GM18511 (cell line): ENCODE data around the gene SLC19A1.

Source experiments
- ATAC-seq: cut with Tn5 transposase; IDR thresholded peaks from one replicate; pipeline ENCODE4 v1.9.1; 2021; ENCODE audit warnings: mild to moderate bottlenecking, moderate library complexity; ENCODE audit not compliant: unreplicated experiment

SLC19A1 gene

GRCh38 chr21:45472445-45473365, 69.5 kb downstream of the SLC19A1 start:
- ATAC-seq: no peak

DNA sequence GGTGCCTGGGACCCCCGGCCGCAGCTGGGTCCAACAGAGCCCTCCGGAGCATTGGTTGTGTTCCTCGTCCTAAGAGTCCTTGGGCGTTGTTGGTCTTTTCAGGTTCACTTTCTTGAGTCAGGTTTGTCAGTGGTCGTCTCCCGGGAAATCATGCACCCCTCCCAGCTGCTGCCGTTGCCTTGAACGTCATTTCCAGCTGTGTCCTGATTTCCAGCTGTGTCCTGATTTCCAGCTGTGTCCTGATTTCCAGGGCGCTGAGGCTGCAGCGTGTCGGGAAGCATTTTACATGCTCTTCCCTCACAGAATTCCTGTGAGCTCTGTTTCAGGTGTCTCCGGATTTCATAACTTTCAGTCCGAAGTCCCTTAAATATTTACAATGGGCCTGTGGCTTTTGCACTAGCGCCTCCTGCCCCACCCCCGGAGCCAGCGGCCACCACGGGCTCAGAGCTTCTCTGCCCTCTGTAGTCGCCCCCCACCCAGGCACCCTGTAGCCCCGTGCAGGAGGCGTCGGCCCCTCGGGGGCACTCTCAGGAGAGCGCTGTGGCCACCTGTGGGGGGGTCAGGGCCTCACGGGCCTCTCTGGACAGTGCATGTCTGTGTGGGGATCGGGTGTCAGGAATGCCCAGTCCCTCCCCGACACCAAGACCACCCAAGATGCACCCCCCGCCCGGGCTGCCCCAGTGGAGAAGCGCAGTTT, 70.6 kb downstream of the SLC19A1 start:
- no peak for ATAC-seq

DNA sequence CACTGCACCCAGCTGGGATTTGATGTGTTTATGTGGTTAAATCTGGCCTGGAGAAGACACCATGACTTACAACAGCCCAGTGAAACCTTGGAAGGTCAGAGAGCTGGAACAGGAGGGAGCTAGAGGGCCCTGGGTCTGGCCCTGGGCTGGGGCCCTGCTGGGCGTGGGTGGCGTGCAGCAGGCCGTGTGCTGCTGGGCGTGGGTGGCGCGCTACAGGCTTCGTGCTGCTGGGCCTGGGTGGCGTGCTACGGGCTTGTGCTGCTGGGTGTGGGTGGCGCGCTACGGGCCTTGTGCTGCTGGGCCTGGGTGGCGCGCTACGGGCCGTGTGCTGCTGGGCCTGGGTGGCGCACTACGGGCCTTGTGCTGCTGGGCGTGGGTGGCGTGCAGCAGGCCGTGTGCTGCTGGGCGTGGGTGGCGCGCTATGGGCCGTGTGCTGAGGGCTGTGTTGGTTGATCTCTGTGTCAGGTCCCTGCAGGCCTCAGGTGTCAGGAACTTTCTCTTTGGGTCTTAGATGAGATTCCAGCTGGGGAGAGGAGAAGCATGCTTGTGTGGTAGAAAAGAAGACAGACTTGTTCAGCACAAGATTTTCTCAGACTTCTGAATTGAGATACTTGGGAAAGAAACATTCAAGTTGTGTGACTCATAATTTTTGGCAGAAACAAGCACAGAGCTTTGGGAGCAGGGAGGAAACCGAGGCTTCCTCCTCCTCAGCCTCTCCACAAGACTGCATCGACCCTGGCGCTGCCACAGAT, 71.3 kb downstream of the SLC19A1 start:
- ATAC-seq: no peak

DNA sequence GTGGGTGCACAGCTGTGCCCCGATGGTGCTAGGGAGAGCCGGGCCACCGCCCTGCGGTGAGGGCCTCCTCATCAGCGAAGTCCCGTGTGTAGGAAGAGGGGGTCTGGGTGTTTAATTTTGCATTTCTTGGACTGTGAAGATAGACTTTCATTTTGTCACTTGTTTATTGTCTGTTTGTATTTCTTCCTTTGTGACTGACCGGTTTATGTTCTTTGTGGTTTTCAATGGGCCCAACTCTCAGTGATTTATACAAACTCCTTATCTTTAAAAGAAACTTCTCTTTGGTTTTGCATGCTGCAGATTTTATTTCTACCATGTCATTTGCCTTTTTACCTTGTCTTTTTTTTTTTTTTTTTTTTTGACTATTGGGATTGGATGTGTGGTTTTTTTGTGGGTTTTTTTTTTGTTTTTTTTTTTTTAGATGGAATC, 72.1 kb downstream of the SLC19A1 start:
- no peak for ATAC-seq

DNA sequence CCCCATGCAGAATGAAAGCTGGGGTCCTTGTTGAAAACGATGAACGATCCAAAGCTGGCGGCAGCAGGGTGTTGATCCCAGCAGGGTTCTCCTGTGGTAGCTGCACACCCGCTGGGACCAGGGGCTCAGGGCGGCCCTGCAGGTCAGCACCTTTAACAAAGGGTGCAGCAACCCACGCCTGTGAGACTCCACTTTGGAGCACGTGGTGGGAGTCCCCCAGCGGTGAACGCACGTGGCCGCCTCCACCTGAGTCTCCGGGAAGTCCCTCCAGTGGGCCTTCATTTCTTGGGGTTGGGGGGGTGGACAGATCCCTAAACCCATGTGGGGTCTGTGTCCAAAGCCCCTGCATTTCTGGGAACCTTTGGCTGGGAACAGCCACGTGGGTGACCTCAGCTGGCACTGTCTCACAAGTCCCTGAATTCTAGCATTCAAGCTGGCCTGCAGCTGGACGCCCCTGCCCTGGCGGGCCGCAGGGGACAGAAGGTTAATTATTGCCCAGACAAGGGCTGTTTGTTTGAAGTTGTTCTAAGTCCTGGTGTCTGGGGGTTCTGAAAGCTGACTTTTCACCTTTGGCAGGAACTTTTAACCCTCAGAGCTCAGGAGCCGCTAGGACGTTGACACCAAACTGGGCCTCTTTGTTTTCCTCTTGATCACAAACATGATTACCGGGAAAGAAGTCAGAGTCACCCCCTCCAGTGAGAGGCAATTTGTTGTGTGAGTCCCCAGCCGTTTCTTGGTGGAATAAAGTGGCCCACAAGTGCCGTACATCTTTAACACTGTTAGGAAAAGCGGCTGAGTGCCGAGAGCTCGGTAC, 72.8 kb downstream of the SLC19A1 start:
- no peak for ATAC-seq

GRCh38 chr21:45468971-45469272, 73.3 kb downstream of the SLC19A1 start:
- ATAC-seq: no peak

DNA sequence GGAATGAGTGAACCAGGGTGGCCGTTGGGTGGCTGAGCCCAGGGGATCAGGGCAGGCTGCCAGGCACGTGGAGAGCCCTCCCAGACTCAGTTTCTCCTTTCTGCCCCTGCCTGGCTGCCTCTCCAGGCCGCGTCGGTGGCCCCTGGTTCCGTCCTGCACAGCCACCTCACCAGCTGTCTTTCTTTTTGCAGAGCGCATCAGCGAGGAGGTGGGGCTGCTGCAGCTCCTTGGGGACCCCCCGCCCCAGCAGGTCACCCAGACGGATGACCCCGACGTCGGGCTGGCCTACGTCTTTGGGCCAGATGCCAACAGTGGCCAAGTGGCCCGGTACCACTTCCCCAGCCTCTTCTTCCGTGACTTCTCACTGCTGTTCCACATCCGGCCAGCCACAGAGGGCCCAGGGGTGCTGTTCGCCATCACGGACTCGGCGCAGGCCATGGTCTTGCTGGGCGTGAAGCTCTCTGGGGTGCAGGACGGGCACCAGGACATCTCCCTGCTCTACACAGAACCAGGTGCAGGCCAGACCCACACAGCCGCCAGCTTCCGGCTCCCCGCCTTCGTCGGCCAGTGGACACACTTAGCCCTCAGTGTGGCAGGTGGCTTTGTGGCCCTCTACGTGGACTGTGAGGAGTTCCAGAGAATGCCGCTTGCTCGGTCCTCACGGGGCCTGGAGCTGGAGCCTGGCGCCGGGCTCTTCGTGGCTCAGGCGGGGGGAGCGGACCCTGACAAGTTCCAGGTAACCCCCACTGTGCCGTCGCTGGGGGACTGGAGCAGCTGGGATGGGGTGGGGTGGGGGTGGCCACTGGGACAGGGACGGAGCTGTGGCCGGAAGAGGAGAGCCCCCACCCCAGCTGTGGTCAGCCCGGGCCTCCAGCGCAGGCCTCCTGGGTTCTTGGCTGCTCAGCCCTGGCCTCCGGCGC, 73.9 kb downstream of the SLC19A1 start:
- no peak for ATAC-seq

DNA sequence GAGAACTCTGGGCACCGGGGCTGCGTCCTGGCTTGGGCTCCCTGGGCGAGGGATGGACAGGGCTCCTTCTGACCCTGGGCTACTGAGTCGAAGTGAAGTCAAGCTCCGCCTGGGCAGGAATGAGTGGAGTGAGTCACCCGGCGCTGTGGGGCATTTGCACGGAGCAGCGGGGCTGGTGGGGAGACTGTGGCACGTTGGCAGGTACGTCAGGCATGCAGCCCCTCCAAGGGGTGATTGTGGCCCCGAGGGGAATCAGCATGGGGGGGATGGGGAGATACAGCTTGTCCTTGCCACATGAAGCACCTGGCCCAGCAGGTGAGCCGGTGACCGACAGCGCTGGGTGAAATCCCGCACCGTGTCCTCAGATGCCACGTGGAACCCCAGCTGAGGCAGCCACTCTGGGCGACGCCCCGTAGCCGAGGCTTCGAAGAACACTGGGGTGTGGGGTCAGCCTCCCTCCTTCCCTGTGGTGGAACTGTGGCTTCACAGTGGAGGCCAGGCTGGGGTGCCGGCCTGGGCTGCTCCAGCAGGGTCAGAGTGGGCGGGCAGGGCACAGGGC, 74.9 kb downstream of the SLC19A1 start:
- no peak for ATAC-seq

GRCh38 chr21:45466330-45467220, 75.7 kb downstream of the SLC19A1 start:
- no peak for ATAC-seq

DNA sequence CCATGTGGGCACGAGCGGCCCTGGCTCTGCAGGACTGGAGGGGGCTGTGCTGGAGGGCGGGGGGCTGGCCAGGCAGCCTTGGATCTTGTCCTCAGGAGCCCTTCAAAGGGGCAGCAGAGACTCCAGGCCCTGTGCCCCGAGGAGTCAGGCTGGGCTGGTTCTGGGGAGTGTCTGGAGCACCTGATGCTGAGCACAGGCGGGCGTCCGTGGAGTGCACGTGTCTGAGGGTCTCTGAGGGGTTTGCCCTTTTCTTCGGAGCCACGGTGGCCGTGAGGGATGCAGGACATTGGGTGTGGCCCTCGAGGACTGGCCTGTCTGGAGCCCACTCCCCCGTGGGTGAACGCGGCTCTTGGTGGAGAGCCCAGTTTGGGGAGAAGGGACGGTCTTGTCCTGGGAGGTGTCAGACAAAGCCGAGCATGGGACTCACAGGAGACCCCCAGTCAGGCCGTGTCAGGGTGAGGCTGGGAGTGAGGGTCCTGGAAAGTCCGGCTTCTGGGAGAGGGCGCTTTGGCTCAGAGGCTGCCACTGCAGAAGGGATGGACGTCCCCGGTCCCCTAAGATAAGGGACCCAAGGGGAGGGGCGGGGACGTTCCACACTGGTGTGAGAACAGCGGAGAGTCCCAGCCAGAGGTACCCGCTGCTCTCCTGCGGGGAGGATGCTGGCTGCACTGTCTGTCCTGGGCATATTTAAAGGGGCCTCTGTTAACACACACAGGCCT, 76.5 kb downstream of the SLC19A1 start:
- no peak for ATAC-seq

DNA sequence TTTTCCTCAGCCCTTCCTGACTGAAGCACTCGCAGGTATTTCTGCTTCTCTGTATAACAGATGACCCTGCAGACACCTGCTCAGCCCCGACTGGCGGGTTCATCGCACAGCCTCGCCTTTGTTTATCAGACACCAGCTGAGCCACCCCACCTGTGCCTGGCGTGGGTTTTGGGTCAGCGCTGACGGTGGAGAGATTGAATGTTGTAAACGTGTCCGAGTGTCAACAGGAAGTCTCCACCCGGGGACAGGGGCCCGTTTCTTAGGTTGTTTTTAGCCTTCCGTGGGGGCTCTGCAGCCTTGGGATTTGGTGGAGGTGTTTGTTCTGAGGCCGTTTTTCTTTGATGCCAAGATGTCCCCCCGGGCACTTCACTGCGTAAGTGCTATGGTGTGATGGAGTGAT, 77.1 kb downstream of the SLC19A1 start:
- no peak for ATAC-seq

- no peak for ATAC-seq
These were observed 77.9 kb downstream of the SLC19A1 start for GRCh38 chr21:45464309-45464708.

DNA sequence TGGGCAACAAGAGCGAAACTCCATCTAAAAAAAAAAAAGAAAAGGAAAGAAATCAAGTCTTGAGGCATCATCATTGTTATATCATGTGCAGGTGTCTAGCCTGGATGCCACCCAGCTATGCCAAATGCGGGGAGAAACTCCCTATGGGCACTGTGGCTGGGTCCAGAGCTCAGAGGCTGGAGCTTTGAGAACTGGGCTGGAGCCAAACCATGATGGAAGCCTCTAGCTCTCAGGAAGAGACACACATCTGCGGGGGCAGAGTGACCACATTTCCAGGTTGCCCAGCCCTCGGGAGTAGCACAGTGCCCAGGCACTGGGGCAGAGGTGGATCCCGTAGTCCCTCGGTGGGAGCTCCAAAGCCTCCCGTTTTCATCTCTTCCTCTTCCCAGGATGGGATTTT, 78.4 kb downstream of the SLC19A1 start:
- no peak for ATAC-seq

DNA sequence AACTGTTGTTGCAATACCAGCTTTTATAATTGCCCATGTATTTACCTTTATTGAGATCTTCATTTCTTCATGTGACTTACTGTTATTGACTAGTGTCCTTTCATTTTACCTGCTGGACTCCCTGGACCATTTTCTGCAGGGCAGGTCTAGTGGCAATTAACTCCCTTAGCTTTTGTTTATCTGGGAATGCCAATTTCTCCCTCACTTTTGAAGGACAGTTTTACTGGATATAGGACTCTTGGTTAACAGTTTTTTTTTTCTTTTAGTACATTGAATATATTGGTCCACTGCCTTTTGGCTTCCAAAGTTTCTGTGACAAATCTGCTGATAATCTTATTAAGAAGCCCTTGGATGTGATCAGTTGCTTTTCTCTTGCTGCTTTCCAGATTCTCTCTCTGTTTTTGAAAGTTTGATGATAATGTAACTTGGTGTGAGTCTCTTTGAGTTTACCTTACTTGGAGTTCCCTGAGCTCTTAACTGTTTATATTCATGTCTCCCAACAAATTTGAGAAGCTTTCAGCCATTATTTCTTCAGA, 80.4 kb downstream of the SLC19A1 start:
- no peak for ATAC-seq

DNA sequence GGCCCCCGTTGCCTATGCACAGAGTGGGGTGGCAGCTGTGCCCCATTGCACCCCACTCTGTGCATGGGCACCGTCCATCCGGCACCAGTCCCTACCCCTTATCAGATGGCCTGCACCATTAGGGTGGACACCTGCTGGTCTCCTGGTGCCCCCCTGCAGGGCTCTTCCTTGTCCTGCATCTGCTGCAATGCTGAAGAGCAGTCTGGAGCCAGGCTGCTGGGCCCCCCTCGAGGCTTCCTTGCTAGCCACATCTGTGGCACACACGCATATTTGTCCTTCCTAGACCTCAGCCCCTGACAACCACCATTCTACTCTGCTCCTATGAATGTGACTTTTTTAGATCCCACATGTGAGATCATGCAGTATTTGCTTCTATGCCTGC, 80.9 kb downstream of the SLC19A1 start:
- no peak for ATAC-seq

DNA sequence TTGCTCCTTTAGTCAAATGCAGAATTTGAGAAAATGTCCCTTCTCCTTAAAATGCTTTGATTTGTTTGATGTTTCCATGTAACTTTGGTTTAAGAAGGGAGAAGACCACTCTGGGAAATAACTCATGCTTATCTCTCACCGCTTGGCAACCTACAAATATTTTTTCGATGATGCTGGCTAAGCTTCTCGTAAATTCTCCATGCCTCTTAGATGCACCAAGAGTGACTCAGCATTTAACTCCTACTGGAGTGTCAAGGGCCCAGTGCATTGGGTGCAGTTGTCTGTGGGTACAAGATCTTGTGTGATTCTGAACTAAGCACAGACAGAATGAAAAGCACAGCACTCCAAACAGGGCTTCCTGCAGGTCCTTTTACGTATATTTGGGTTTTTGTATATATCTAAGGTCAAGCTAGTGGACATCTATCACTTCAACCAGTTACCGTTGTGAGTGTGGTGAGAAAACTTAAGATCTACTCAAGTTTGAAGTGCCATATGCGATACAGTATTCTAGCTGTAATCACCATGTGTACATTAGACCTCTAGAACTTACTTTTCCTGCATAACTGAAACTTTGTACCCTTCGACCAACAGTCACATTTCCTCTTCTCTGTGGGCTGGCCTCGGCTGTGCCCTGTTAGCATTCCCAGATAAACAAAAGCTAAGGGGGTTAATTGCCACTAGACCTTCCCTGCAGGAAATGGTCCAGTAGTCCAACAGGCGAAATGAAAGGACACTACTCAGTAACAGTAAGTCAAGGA, 81.5 kb downstream of the SLC19A1 start:
- no peak for ATAC-seq

- no peak for ATAC-seq
These were observed 82.2 kb downstream of the SLC19A1 start for GRCh38 chr21:45460011-45460565.
